CD4-positive, alpha-beta memory T cell (primary cell): ENCODE data around the gene PDE4D. TPM values are rescaled to one million over a fixed set of nuclear protein-coding genes. Genes with fewer than 3 reads are reported as not detected.

Source experiments
- CTCF ChIA-PET: fragments of 350-600 bp; sonication (Branson Sonifier 250); formaldehyde crosslinking; loops from one replicate; lab custom pipeline; 2021; ENCODE audit warnings: inconsistent platforms; ENCODE audit not compliant: partially characterized antibody; lab: Charles Lee
- POLR2A ChIA-PET: fragments of 350-600 bp; sonication (Branson Sonifier 250); formaldehyde crosslinking; loops from one replicate; lab custom pipeline; 2021; ENCODE audit not compliant: partially characterized antibody; lab: Charles Lee
- DNase-seq, 5 donors: peaks; one replicate each; pipeline versions ENCODE4 v3.0.0 to v3.0.0-alpha.2; 2020 to 2022; ENCODE audit warnings: mixed read lengths in 1 of 5
- H3K27ac ChIP-seq: one replicate; pipeline ENCODE4 v1.7.0; 2013; ENCODE audit warnings: low read depth, low read length
- H3K27me3 ChIP-seq: 2 replicates; pipeline ENCODE4 v1.7.0; 2013; ENCODE audit warnings: mild to moderate bottlenecking, low read length, moderate library complexity; ENCODE audit not compliant: insufficient read depth
- H3K36me3 ChIP-seq: 2 replicates; pipeline ENCODE4 v1.7.0; 2013; ENCODE audit warnings: mild to moderate bottlenecking, low read length, moderate library complexity; ENCODE audit not compliant: insufficient read depth
- H3K4me1 ChIP-seq: 2 replicates; pipeline ENCODE4 v1.7.0; 2013; ENCODE audit warnings: mild to moderate bottlenecking, low read length, moderate library complexity; ENCODE audit not compliant: insufficient read depth
- H3K4me3 ChIP-seq, 2 donors: one replicate each; pipeline ENCODE4 v1.7.0; 2013; ENCODE audit warnings: low read length in 2 of 2, mild to moderate bottlenecking in 1 of 2
- H3K9me3 ChIP-seq, 2 donors: one replicate each; pipeline ENCODE4 v1.7.0; 2013; ENCODE audit warnings: low read length in 2 of 2, control low read depth in 1 of 2; ENCODE audit not compliant: control insufficient read depth in 1 of 2
- H3K27ac Mint-ChIP-seq, 7 donors: one replicate each; pipeline ENCODE4 v1.8.0; 2020 to 2021; ENCODE audit warnings: mixed read lengths in 7 of 7, mild to moderate bottlenecking in 6 of 7, inconsistent platforms in 3 of 7, moderate library complexity in 3 of 7
- H3K27me3 Mint-ChIP-seq, 2 donors: one replicate each; pipeline ENCODE4 v1.8.0; 2020 to 2021; ENCODE audit warnings: mixed read lengths in 2 of 2
- H3K36me3 Mint-ChIP-seq, 2 donors: one replicate each; pipeline ENCODE4 v1.8.0; 2020 to 2021; ENCODE audit warnings: mixed read lengths in 2 of 2, inconsistent platforms in 1 of 2, mild to moderate bottlenecking in 1 of 2
- H3K4me1 Mint-ChIP-seq, 4 donors: one replicate each; pipeline ENCODE4 v1.8.0; 2020 to 2021; ENCODE audit warnings: mixed read lengths in 4 of 4, mild to moderate bottlenecking in 1 of 4
- H3K4me3 Mint-ChIP-seq, 8 donors: one replicate each; pipeline ENCODE4 v1.8.0; 2020 to 2021; ENCODE audit warnings: mixed read lengths in 8 of 8, mild to moderate bottlenecking in 7 of 8, moderate library complexity in 6 of 8, inconsistent platforms in 3 of 8
- H3K9me3 Mint-ChIP-seq, 8 donors: one replicate each; pipeline ENCODE4 v1.8.0; 2020 to 2021; ENCODE audit warnings: mixed read lengths in 8 of 8, mild to moderate bottlenecking in 5 of 8, inconsistent platforms in 3 of 8, moderate library complexity in 1 of 8
- intact Hi-C: fragments of 100-400 bp; cut with micrococcal nuclease; formaldehyde crosslinking; loops from one replicate; pipeline ENCODE4 v1.15.1; 2023
- polyA plus RNA-seq, 2 donors: library from polyadenylated mRNA; unstranded; fragments of 300-500 nt; fragmentation: Illumina TruSeq; gene quantifications; one replicate each; pipeline ENCODE4 v1.2.3, GENCODE V29; 2021
- total RNA-seq, 2 experiments: library from RNA; stranded (reverse); gene quantifications; one replicate each; pipeline ENCODE4 v1.2.3, GENCODE V29; 2021

Gene PDE4D
- total and polyA plus RNA-seq, 4 experiments from 2014 or later, result 12.3 to 49.7 (median 30.3) TPM

DNA sequence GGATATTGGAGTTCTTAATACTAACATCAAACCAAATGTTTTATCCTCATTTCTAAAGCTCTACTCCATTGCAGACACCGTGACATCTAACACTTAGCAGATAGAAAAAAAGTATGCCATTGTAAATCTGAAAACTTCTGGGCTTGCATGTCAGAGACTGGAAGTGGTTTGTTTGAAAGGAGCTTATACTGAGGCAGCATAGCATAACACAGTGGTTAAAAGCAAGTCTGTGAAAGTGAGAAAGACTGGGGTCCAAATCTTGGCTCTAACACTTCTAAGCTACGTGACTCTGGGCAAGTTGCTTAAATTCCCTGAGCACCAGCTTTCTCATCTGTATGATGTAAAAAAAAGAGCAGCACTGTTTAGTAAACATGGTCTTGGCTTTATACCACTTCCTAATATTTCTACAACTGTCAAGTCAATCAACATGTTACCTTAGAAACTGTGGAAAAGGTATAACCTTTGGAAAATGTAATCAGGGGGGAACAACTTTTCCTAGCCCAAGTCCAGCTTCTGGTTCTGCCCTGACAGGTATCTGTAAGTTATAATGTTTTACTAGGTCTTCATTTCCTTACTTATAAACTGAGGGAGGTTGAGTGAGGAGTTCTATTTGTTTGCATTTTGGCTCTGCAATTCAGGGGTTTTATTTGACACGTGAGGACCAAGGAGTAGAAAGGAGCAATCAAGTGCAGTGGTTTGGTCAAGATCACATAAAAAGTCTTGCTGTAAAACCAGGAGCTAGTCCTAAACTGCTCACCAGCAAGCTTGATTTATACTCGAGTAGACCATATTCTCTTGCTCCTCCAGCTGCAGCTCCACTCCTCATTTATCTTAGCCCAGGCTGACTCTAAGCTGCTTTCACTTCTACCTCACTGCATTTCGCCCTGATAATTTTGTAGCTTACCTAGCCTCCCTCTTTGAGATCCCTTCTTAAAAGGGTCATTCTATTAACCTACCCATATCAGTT lies 769.6 kb downstream of the PDE4D start:
- H3K36me3 ChIP-seq, result no peaks in the 10 kb centered on the region
- peaks cover 0 to 7% (median 4%) of the 10 kb centered on the region in 4 donors for H3K4me1 Mint-ChIP-seq
- CTCF ChIA-PET, result interaction anchor here (0.6 to 3.8 kb wide), 14 partner anchors 11 to 232 kb away, joined by 3 to 51 read pairs (median 6); no protein-coding TSS in a partner anchor
- H3K27me3 ChIP-seq, result no peaks in the 10 kb centered on the region
- no peaks in the 10 kb centered on the region for H3K36me3 Mint-ChIP-seq
- intact Hi-C loops, result no loop called here
- peaks cover 60% of the 10 kb centered on the region for H3K4me1 ChIP-seq
- POLR2A ChIA-PET, result interaction anchor here (0.7 to 3.1 kb wide), 20 partner anchors 8 to 122 kb away, joined by 3 to 42 read pairs (median 6); no protein-coding TSS in a partner anchor
- H3K27ac Mint-ChIP-seq, result no peak overlapping the region
- peak; percentile 52 to 64 (median 56) for DNase-seq
- H3K27me3 Mint-ChIP-seq, result no peaks in the 10 kb centered on the region
- no peaks in the 10 kb centered on the region for H3K9me3 ChIP-seq
- no peaks in the 10 kb centered on the region for H3K9me3 Mint-ChIP-seq
- H3K27ac ChIP-seq, result peak overlapping the region; percentile 80
- H3K4me3 Mint-ChIP-seq, result no peak overlapping the region
- H3K4me3 ChIP-seq, result peak overlapping the region in 1 of 2 donors; percentile 12

DNA sequence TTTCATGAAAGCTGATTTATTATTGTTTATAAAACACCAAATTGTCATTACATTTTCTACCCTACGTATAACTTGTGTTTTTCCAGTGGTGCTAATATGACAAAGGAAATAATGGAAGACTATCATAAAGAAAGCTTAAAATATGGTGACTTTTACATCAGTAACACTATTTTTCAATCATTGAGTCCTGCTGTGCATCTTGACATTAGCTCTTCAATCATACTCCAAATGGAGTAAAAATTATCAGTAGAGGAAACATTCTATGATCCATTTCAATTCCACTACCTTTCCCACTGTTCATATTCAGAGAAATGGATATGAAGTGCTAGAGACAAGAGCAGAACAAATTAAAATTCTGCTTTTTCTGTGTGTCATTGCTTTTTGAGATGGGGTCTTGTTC lies 774.0 kb downstream of the PDE4D start:
- H3K27ac Mint-ChIP-seq, result no peak overlapping the region
- H3K36me3 Mint-ChIP-seq, result no peaks in the 10 kb centered on the region
- H3K9me3 ChIP-seq, result no peaks in the 10 kb centered on the region
- peaks cover 21% of the 10 kb centered on the region for H3K4me1 ChIP-seq
- H3K36me3 ChIP-seq, result no peaks in the 10 kb centered on the region
- H3K4me3 ChIP-seq, result no peak overlapping the region
- H3K27me3 Mint-ChIP-seq, result peaks cover 0 to 3% of the 10 kb centered on the region in 2 donors
- H3K27ac ChIP-seq, result no peak overlapping the region
- no peaks in the 10 kb centered on the region for H3K27me3 ChIP-seq
- H3K4me3 Mint-ChIP-seq, result no peak overlapping the region
- CTCF ChIA-PET, result interaction anchor here (0.9 kb wide), 1 partner anchor 69 kb away, joined by 3 read pairs; no protein-coding TSS in a partner anchor
- intact Hi-C loops, result no loop called here
- POLR2A ChIA-PET, result interaction anchor here (1.0 to 1.4 kb wide), 2 partner anchors 20 to 80 kb away, joined by 4 to 5 read pairs; no protein-coding TSS in a partner anchor
- DNase-seq, result no peak
- peaks cover 0 to 6% (median 2%) of the 10 kb centered on the region in 4 donors for H3K4me1 Mint-ChIP-seq
- no peaks in the 10 kb centered on the region for H3K9me3 Mint-ChIP-seq

DNA sequence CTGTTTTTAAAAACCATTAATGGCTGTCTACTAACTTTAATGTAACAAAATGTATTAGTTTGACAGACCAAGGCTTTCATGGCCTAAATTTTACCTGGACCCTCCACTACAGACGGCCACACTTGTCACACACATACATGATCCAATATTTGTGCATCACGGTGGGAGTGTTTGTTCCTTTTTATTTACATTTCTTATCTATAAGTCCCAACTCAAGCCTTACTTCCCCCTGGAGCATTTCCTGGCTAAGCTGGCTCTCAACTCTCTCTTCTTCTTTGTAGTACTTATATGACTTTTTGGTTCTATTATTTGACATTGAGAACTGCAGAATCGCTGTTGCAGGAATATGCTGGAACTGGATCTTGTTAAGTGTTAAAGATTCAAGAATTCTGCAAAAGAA lies 776.2 kb downstream of the PDE4D start:
- no peak overlapping the region for H3K27ac Mint-ChIP-seq
- Histone ChIP-seq H3K4me1 (no peaks in the 10 kb centered on the region), H3K27me3 (no peaks in the 10 kb centered on the region), H3K36me3 (no peaks in the 10 kb centered on the region), H3K4me3 (no peak overlapping the region), H3K9me3 (no peaks in the 10 kb centered on the region), H3K27ac (no peak overlapping the region)
- intact Hi-C loops, result no loop called here
- H3K9me3 Mint-ChIP-seq, result peaks cover 0 to 2% (median 0%) of the 10 kb centered on the region in 8 donors
- POLR2A ChIA-PET, result interaction anchor here (0.9 kb wide), 1 partner anchor 11 kb away, joined by 3 read pairs; no protein-coding TSS in a partner anchor
- H3K4me3 Mint-ChIP-seq, result no peak overlapping the region
- peaks cover 0 to 6% (median 2%) of the 10 kb centered on the region in 4 donors for H3K4me1 Mint-ChIP-seq
- peaks cover 0 to 3% of the 10 kb centered on the region in 2 donors for H3K27me3 Mint-ChIP-seq
- CTCF ChIA-PET, result no interaction called here
- no peaks in the 10 kb centered on the region for H3K36me3 Mint-ChIP-seq
- no peak for DNase-seq

DNA sequence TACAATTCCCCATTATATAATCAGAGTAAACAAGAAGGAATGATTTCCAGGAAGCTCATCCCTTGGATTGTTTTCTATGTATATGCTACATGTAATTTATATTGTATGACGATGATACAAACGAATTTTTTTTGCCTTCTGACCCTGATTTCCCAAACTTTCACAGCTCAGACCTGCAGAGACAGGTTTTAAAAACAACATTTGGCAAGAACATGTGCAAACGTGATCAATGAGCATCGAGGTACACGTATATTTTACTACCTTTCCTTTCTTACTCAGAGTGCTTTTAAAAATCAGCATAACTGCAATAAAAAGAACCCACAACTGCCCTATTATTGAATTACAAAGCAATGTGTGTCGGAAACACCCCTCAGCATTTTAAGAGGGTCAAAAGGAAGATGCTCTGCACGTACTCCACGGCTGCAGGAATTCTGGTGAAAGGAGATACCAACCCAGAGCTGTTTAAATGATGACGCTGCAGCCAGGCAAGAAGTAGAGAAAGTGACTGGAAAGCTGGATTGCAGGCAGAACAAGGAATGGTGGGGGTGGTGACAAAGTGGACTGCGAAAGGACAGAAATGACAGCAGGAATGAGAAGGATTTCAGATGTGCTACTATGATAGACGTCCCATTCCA lies 777.2 kb downstream of the PDE4D start:
- H3K27ac Mint-ChIP-seq, result no peak overlapping the region
- ChIA-PET CTCF (interaction anchor here (1.0 to 1.5 kb wide), 2 partner anchors 10 to 82 kb away, joined by 3 to 4 read pairs; no protein-coding TSS in a partner anchor), POLR2A (interaction anchor here (1.2 kb wide), 1 partner anchor 11 kb away, joined by 4 read pairs; no protein-coding TSS in a partner anchor)

DNA sequence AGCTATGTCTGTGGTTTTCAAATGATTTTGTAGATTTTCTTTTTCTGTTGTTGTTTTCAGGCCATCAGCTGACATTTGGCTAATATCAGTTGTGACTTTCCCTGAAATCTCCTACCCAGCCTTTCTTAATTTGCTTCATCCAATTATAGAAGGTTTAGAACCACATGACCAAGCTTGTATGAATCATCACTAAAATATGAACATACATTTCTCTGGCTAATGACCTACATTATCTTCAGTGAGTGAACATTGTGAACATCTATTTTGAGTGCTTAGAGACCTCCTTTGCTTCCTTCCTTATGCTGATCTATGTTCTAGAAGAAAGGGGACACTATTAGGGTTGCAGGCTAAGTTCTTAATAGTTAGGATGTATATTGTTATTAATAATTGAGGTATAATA lies 778.2 kb downstream of the PDE4D start:
- peaks cover 0 to 3% of the 10 kb centered on the region in 2 donors for H3K27me3 Mint-ChIP-seq
- Histone ChIP-seq H3K4me3 (no peak overlapping the region), H3K9me3 (no peaks in the 10 kb centered on the region), H3K27ac (no peak overlapping the region), H3K4me1 (no peaks in the 10 kb centered on the region), H3K27me3 (no peaks in the 10 kb centered on the region), H3K36me3 (no peaks in the 10 kb centered on the region)
- H3K9me3 Mint-ChIP-seq, result peaks cover 0 to 3% (median 0%) of the 10 kb centered on the region in 8 donors
- intact Hi-C loops, result no loop called here
- H3K27ac Mint-ChIP-seq, result no peak overlapping the region
- CTCF ChIA-PET, result interaction anchor here (0.6 to 1.5 kb wide), 2 partner anchors 11 to 228 kb away, joined by 3 to 4 read pairs; no protein-coding TSS in a partner anchor
- DNase-seq, result no peak
- no peak overlapping the region for H3K4me3 Mint-ChIP-seq
- peaks cover 0 to 4% (median under 1%) of the 10 kb centered on the region in 4 donors for H3K4me1 Mint-ChIP-seq
- POLR2A ChIA-PET, result interaction anchor here (1.2 kb wide), 1 partner anchor 12 kb away, joined by 4 read pairs; no protein-coding TSS in a partner anchor
- H3K36me3 Mint-ChIP-seq, result no peaks in the 10 kb centered on the region

More for the DNA sequence above, 777.2 kb downstream of the PDE4D start:
- peaks cover 0 to 3% (median 0%) of the 10 kb centered on the region in 8 donors for H3K9me3 Mint-ChIP-seq
- intact Hi-C loops, result no loop called here
- no peak overlapping the region for H3K4me3 ChIP-seq
- no peaks in the 10 kb centered on the region for H3K36me3 Mint-ChIP-seq
- H3K4me1 Mint-ChIP-seq, result peaks cover 0 to 6% (median 3%) of the 10 kb centered on the region in 4 donors
- peaks cover 0 to 3% of the 10 kb centered on the region in 2 donors for H3K27me3 Mint-ChIP-seq
- H3K4me3 Mint-ChIP-seq, result no peak overlapping the region
- no peak overlapping the region for H3K27ac ChIP-seq
- DNase-seq, result no peak
- no peaks in the 10 kb centered on the region for H3K27me3 ChIP-seq
- no peaks in the 10 kb centered on the region for H3K9me3 ChIP-seq
- no peaks in the 10 kb centered on the region for H3K4me1 ChIP-seq
- no peaks in the 10 kb centered on the region for H3K36me3 ChIP-seq

DNA sequence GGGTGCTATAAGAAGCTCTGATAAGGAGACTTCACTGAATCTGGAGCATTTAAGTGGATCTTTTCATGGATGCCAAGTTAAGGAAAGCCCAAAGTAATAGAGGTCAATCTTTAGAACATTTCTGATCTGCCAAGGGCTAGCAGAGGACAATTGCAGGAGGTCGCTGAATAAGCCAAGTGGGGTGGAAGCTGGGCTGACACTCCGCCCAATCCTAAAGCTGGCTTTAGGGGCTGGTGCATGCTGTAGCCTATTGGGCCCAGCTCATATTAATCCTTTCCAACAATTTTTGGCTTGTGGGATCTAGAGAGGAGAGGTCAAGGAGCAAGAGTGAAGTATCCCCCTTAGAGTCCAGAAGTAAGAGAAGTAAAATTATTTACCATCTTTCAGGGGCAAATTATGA lies 784.1 kb downstream of the PDE4D start:
- Histone ChIP-seq H3K9me3 (no peaks in the 10 kb centered on the region), H3K36me3 (no peaks in the 10 kb centered on the region), H3K27ac (no peak overlapping the region), H3K4me1 (peaks cover 6% of the 10 kb centered on the region), H3K4me3 (no peak overlapping the region), H3K27me3 (no peaks in the 10 kb centered on the region)
- intact Hi-C loops, result no loop called here
- H3K4me1 Mint-ChIP-seq, result peaks cover 8 to 16% (median 13%) of the 10 kb centered on the region in 4 donors
- H3K9me3 Mint-ChIP-seq, result peaks cover 0 to 3% (median 0%) of the 10 kb centered on the region in 8 donors
- ChIA-PET CTCF (interaction anchor here (1.2 kb wide), 1 partner anchor 64 kb away, joined by 3 read pairs; no protein-coding TSS in a partner anchor), POLR2A (interaction anchor here (1.5 kb wide), 1 partner anchor 9 kb away, joined by 5 read pairs; no protein-coding TSS in a partner anchor)
- no peaks in the 10 kb centered on the region for H3K27me3 Mint-ChIP-seq
- DNase-seq, result no peak
- H3K27ac Mint-ChIP-seq, result no peak overlapping the region
- H3K36me3 Mint-ChIP-seq, result no peaks in the 10 kb centered on the region
- H3K4me3 Mint-ChIP-seq, result no peak overlapping the region
